Activated CD4-positive, alpha-beta memory T cell treated with anti-CD3 and anti-CD28 coated beads for 36 hours (primary cell): ENCODE results near the gene MGAT3. TPM values are rescaled to one million over a fixed set of nuclear protein-coding genes. Genes with fewer than 3 reads are reported as not detected.
A peak's percentile ranks its signal among the peaks of the same experiment; 100 is the strongest.
"Not testable (repeated sequence)": the region's sequence is repeated elsewhere in the genome, so short reads cannot be mapped to it uniquely, and the experiment has no call there.

Experiments
- CTCF ChIA-PET: fragments of 350-600 bp; sonication (Branson Sonifier 250); formaldehyde crosslinking; loops from one replicate; lab custom pipeline; 2021; ENCODE audit warnings: antibody characterized with exemption, inconsistent platforms; lab: Charles Lee
- POLR2A ChIA-PET: fragments of 350-600 bp; sonication (Branson Sonifier 250); formaldehyde crosslinking; loops from one replicate; lab custom pipeline; 2021; ENCODE audit warnings: antibody characterized with exemption; lab: Charles Lee
- DNase-seq: peaks from one replicate; pipeline ENCODE4 v3.0.0-alpha.2; 2020
- H3K27ac Mint-ChIP-seq: one replicate; pipeline ENCODE4 v1.8.0; 2021; ENCODE audit warnings: mixed read lengths
- H3K27me3 Mint-ChIP-seq: one replicate; pipeline ENCODE4 v1.8.0; 2021; ENCODE audit warnings: mixed read lengths
- H3K36me3 Mint-ChIP-seq: one replicate; pipeline ENCODE4 v1.8.0; 2021; ENCODE audit warnings: mixed read lengths
- H3K4me1 Mint-ChIP-seq: one replicate; pipeline ENCODE4 v1.8.0; 2021; ENCODE audit warnings: low read depth, mixed read lengths
- H3K4me3 Mint-ChIP-seq: one replicate; pipeline ENCODE4 v1.8.0; 2021; ENCODE audit warnings: mild to moderate bottlenecking, mixed read lengths
- H3K9me3 Mint-ChIP-seq: one replicate; pipeline ENCODE4 v1.8.0; 2021; ENCODE audit warnings: mixed read lengths
- intact Hi-C: fragments of 100-400 bp; cut with micrococcal nuclease; formaldehyde crosslinking; loops from one replicate; pipeline ENCODE4 v1.15.1; 2023
- total RNA-seq, 2 experiments: library from RNA; stranded (reverse); gene quantifications; one replicate each; pipeline ENCODE4 v1.2.3, GENCODE V29; 2021

Gene MGAT3
- total RNA-seq, 2 experiments from 2014 or later: 0.05 TPM; not detected in 1

DNA sequence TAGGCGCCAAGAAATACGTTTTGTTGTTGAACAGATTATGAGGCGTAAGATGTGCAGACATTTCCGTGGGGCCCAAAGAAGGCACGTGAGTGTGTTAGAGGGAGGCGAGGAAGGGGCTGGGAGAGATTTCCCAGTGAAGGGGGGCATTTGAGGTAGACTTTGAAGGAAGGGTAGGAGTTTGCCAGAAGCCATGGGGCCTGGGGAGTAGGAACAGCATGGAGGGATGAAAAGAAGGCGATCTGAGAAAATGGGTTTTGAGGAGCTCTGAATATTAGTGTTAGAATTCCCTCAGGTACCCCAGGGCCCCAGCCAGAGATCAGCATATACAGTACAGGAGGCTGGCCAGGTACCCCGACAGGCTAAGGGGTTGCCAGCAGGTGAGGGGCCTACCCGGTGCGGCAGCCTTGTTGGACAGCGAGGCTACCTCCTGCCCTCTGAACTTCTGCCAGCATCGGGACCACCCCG is 44.9 kb downstream of the MGAT3 start:
- DNase-seq: no peak
- Mint-ChIP-seq H3K36me3 (peaks cover 33% of the 10 kb centered on the region), H3K27ac (peak overlapping the region; percentile 87), H3K9me3 (no peaks in the 10 kb centered on the region), H3K27me3 (no peaks in the 10 kb centered on the region), H3K4me3 (peak overlapping the region; percentile 96), H3K4me1 (peaks cover 41% of the 10 kb centered on the region)
- intact Hi-C loops: loop anchor here (1.0 to 5.0 kb wide), 3 partner anchors 19 to 104 kb away; partner anchors contain the start of genes ATF4, RPS19BP1 and TAB1
- CTCF ChIA-PET: interaction anchor here (0.6 to 5.4 kb wide), 9 partner anchors 8 to 523 kb away, joined by 3 to 52 read pairs (median 5); partner anchors contain the start of gene TAB1
- POLR2A ChIA-PET: interaction anchor here (0.9 to 2.7 kb wide), 9 partner anchors 8 to 183 kb away, joined by 3 to 20 read pairs (median 8); partner anchors contain the start of genes ATF4 and RPL3

DNA sequence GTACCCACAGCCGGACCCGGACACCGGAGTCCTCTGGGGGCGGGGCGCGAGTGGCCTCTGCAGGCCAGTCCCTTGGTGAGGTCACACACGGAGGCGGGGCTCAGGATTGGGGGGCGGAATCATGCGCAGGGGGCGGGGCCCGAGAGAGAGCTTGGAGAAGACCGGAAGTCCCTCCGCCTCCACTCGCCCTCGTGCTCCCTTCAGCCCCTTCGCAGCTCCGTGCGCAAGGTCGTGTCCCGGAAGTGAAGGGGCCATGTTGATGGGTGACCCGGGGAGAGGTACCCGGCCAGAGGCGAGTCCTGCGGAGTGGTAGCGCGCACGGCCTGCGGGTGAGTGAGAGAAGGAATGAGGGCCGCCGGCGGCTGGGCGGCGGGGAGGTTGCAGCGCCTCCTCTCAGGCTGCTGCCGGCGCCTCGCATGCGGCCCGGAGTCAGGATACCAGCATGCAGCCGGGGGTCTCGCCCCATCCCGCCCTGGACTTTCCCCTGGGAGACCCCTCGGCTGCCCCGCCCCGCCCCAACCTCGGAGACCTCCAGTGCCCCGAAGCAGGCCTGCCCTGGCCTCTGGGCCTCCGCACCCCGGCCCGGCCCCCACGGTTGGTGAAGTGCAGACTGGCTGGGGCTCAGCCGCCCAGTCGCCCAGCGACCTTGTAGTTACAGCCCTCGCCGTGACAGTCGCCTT is 45.4 kb downstream of the MGAT3 start, which contains the start of gene MIEF1:
MIEF1 (plus strand) TSS at position 182 of the 680 bp plus-strand sequence. CDS start 9,005 bp downstream, outside the sequence.
- intact Hi-C loops: loop anchor here (1.0 to 5.0 kb wide), 3 partner anchors 18 to 105 kb away; partner anchors contain the start of genes ATF4, RPS19BP1 and TAB1
- Mint-ChIP-seq H3K27ac (peak within 1 kb of the TSS; percentile 87), H3K4me1 (peaks cover 43% of the 10 kb centered on the region), H3K27me3 (no peaks in the 10 kb centered on the region), H3K36me3 (peaks cover 38% of the 10 kb centered on the region), H3K4me3 (peak within 1 kb of the TSS; percentile 96), H3K9me3 (no peaks in the 10 kb centered on the region)
- CTCF ChIA-PET: interaction anchor here (0.6 to 5.4 kb wide), 11 partner anchors 9 to 523 kb away, joined by 3 to 52 read pairs (median 5); partner anchors contain the start of genes RPL3 and TAB1
- POLR2A ChIA-PET: interaction anchor here (0.6 to 2.7 kb wide), 10 partner anchors 9 to 739 kb away, joined by 3 to 20 read pairs (median 6); partner anchors contain the start of genes ATF4 and RPL3
- DNase-seq: peak; percentile 98

DNA sequence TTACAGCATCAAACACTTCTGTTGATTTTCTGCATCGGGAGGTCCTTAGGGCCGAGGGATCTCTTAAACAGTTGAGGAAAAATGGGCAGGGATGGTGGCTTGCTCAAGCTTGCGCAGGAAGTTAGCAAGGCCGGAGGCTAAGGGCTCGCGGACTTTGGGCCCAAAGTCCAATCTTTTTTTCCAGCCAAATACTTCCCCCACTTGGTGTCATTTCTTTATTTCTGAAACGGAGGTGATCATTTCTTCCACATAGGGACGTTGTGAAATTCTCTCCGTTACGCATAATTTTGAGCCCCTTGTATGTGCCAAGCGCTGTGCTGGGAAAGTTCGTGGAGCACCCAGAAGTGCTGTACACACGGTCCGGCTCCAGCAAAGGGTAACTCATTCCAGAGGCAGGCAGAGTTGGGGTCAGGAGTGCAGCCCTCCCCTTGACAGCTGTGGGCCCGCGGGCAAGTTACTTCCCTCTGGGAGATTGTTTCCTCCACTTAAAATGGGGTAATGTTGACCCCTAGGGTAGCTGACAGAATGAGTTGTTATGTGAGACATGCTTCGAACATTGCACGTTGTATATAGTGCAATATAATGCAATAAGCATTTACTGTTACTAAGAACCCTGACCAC is 46.1 kb downstream of the MGAT3 start:
- intact Hi-C loops: loop anchor here (1.0 to 5.0 kb wide), 3 partner anchors 17 to 106 kb away; partner anchors contain the start of genes ATF4, RPS19BP1 and TAB1
- no peak for DNase-seq
- Mint-ChIP-seq H3K4me3 (peak overlapping the region; percentile 96), H3K36me3 (peaks cover 38% of the 10 kb centered on the region), H3K9me3 (no peaks in the 10 kb centered on the region), H3K27me3 (no peaks in the 10 kb centered on the region), H3K27ac (peak overlapping the region; percentile 81), H3K4me1 (peaks cover 42% of the 10 kb centered on the region)
- ChIA-PET CTCF (interaction anchor here (0.8 to 5.4 kb wide), 9 partner anchors 8 to 184 kb away, joined by 3 to 52 read pairs (median 5); partner anchors contain the start of gene RPL3), POLR2A (interaction anchor here (0.6 to 2.7 kb wide), 6 partner anchors 9 to 184 kb away, joined by 3 to 20 read pairs (median 6); partner anchors contain the start of gene ATF4)

DNA sequence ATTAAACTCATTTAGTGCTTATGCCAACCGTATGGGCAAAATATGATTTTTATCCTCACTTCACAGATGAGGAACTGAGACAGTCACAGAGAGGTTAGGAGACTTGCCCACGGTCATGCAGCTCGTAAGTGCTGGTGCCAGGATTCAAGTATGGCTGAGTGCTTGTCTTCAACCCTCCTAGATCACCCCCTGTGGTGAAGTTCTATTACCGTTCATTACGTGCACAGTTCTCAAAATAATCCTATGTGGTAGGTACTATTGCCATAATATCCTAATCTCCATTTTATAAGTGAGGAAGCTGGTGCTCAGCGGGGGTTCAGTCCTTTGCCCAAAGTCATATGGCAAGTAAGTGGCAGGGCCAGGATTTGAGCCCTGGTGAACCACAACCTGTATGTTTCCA is 46.8 kb downstream of the MGAT3 start:
- no peak for DNase-seq
- no peaks in the 10 kb centered on the region for H3K9me3 Mint-ChIP-seq
- peak overlapping the region; percentile 96 for H3K4me3 Mint-ChIP-seq
- H3K4me1 Mint-ChIP-seq: peaks cover 47% of the 10 kb centered on the region
- ChIA-PET CTCF (interaction anchor here (1.2 to 5.4 kb wide), 3 partner anchors 11 to 25 kb away, joined by 3 to 52 read pairs (median 13); no protein-coding TSS in a partner anchor), POLR2A (interaction anchor here (0.9 to 2.6 kb wide), 3 partner anchors 8 to 14 kb away, joined by 5 to 9 read pairs (median 5); no protein-coding TSS in a partner anchor)
- H3K36me3 Mint-ChIP-seq: peaks cover 43% of the 10 kb centered on the region
- intact Hi-C loops: loop anchor here (5.0 kb wide), 1 partner anchor 106 kb away; the partner anchor contains the start of gene TAB1
- peak overlapping the region; percentile 62 for H3K27ac Mint-ChIP-seq
- no peaks in the 10 kb centered on the region for H3K27me3 Mint-ChIP-seq

DNA sequence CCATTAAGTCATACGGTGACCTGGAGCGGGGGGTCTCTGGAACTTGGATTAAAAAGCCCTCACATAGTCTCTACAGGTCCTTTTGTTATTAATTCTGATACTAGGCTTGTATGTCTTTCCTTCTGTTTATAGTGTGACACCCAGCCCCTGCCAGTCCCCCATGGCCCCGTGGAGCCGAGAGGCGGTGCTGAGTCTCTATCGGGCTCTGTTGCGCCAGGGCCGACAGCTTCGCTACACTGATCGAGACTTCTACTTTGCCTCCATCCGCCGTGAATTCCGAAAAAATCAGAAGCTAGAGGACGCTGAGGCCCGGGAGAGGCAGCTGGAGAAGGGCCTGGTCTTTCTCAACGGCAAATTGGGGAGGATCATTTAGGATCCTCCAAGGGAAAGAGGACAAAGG is 47.3 kb downstream of the MGAT3 start:
- Mint-ChIP-seq H3K9me3 (no peaks in the 10 kb centered on the region), H3K4me1 (peaks cover 49% of the 10 kb centered on the region), H3K36me3 (peaks cover 46% of the 10 kb centered on the region), H3K27ac (no peak overlapping the region), H3K27me3 (no peaks in the 10 kb centered on the region), H3K4me3 (no peak overlapping the region)
- intact Hi-C loops: loop anchor here (5.0 kb wide), 1 partner anchor 107 kb away; the partner anchor contains the start of gene TAB1
- POLR2A ChIA-PET: interaction anchor here (2.1 to 2.6 kb wide), 2 partner anchors 11 to 14 kb away, joined by 5 to 9 read pairs; no protein-coding TSS in a partner anchor
- no peak for DNase-seq
- CTCF ChIA-PET: interaction anchor here (1.2 to 5.4 kb wide), 2 partner anchors 14 to 24 kb away, joined by 3 to 52 read pairs; no protein-coding TSS in a partner anchor

DNA sequence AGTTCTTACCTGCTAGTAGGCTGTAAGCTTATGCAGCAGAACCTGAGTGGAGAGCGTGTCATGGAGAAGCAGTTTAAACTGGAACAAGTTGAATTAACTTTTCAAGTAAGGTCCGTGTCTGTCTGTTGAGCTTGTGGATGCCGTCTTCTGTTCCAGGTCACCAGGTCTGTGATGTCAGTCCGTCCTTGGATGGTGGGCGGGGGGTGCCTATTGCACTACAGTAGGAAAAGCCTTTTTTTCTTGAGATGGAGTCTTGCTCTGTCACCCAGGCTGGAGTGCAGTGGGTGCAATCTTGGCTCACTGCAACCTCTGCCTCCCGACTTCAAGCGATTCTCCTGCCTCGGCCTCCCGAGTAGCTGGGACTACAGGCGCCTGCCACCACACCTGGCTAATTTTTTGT is 50.2 kb downstream of the MGAT3 start:
- H3K9me3 Mint-ChIP-seq, H3K4me3 Mint-ChIP-seq, POLR2A ChIA-PET, intact Hi-C loops, H3K27ac Mint-ChIP-seq, DNase-seq, H3K27me3 Mint-ChIP-seq: not testable (repeated sequence)
- H3K36me3 Mint-ChIP-seq: peaks cover 70% of the 10 kb centered on the region
- H3K4me1 Mint-ChIP-seq: peaks cover 50% of the 10 kb centered on the region
- CTCF ChIA-PET: interaction anchor here (0.6 to 1.2 kb wide), 3 partner anchors 9 to 22 kb away, joined by 3 to 6 read pairs (median 5); no protein-coding TSS in a partner anchor

DNA sequence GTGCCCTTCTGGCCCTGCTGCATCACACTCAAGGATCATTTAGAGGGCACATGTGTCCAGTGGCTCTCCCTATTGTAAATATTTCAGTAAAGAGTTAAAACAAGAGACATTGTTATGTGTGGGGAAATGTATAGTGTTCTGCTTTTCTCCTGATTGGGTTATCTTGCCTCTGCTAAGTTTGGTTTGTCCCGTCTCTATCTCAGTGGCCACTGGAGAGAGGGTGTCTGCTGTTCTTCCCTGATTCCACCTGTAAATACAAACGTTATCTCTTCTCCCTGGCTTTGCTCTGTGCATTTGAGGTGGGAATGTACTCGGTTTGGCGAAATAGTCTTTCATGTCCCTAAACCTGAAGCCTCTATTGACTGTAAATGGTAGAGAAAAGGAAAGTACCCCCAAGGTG is 51.6 kb downstream of the MGAT3 start:
- intact Hi-C loops: no loop called here
- H3K9me3 Mint-ChIP-seq: no peaks in the 10 kb centered on the region
- DNase-seq: no peak
- peaks cover 70% of the 10 kb centered on the region for H3K36me3 Mint-ChIP-seq
- H3K4me3 Mint-ChIP-seq: no peak overlapping the region
- ChIA-PET POLR2A (no interaction called here), CTCF (interaction anchor here (0.9 kb wide), 1 partner anchor 15 kb away, joined by 3 read pairs; no protein-coding TSS in a partner anchor)
- peak overlapping the region; percentile 34 for H3K27ac Mint-ChIP-seq
- H3K4me1 Mint-ChIP-seq: peaks cover 42% of the 10 kb centered on the region
- H3K27me3 Mint-ChIP-seq: no peaks in the 10 kb centered on the region

DNA sequence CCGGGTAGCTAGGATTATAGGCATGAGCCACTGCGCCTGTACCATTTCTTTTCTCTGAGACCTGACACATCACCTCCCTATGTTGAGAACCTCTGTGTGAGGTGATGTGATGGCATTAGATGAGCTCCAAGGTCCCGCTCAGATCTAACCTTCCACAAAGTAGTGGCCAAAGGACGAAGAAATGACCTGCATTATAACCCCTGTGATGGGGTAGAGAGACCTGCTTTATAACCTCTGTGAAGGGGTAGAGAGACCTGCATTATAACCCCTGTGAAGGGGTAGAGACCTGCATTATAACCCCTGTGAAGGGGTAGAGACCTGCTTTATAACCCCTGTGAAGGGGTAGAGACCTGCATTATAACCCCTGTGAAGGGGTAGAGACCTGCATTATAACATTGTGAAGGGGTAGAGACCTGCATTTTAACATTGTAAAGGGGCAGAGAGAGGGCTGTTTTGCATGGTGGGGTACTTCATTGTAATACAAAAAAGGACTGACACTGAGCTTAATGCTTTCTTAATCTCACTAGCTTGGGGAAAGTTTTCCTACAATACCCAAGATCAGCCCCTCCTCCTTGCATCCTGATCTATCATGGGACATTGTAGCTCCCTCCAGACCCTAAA is 53.8 kb downstream of the MGAT3 start:
- POLR2A ChIA-PET: no interaction called here
- Mint-ChIP-seq H3K27ac (no peak overlapping the region), H3K36me3 (peaks cover 65% of the 10 kb centered on the region), H3K27me3 (no peaks in the 10 kb centered on the region), H3K4me1 (peaks cover 41% of the 10 kb centered on the region), H3K4me3 (no peak overlapping the region), H3K9me3 (no peaks in the 10 kb centered on the region)
- CTCF ChIA-PET: interaction anchor here (1.1 to 1.8 kb wide), 4 partner anchors 8 to 18 kb away, joined by 4 to 6 read pairs (median 5); partner anchors contain the start of gene MIEF1
- intact Hi-C loops: no loop called here
- no peak for DNase-seq

DNA sequence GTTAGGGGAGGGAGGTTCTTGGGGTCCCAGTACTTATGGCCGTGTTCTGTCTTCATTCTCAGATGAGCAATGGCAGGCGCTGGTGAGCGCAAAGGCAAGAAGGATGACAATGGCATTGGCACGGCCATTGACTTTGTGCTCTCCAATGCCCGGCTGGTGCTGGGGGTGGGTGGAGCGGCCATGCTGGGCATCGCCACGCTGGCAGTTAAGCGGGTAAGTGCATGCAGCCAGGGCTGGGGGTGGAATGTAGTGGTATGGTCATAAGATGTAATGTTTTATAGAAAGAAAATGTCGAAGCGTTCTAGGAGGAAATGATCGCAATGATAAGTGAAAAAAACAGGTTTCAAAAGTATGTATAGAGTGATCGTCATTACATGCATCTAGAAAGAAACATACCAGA is 54.4 kb downstream of the MGAT3 start:
- peaks cover 65% of the 10 kb centered on the region for H3K36me3 Mint-ChIP-seq
- ChIA-PET POLR2A (no interaction called here), CTCF (interaction anchor here (1.1 to 1.8 kb wide), 2 partner anchors 9 to 18 kb away, joined by 5 to 6 read pairs; partner anchors contain the start of gene MIEF1)
- DNase-seq: no peak
- no peak overlapping the region for H3K4me3 Mint-ChIP-seq
- H3K27me3 Mint-ChIP-seq: no peaks in the 10 kb centered on the region
- H3K9me3 Mint-ChIP-seq: no peaks in the 10 kb centered on the region
- H3K4me1 Mint-ChIP-seq: peaks cover 41% of the 10 kb centered on the region
- intact Hi-C loops: no loop called here
- H3K27ac Mint-ChIP-seq: no peak overlapping the region

DNA sequence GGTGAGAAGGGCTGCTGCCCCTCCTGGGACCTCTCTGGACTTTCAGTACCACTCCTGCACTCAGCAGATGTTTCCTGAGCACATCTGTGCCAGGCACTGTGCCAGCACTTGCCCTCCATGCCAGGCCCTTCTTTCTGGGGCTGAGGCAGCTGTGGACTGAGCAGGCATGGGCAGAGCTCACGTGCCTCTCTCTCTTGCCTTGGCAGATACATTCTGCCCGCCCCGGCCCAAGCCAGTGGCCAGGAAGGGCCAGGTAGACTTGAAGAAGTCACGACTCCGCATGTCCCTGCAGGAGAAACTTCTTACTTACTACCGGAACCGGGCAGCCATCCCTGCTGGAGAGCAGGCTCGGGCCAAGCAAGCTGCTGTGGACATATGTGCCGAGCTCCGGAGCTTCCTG is 55.2 kb downstream of the MGAT3 start:
- CTCF ChIA-PET: interaction anchor here (0.7 to 1.8 kb wide), 5 partner anchors 10 to 18 kb away, joined by 3 to 14 read pairs (median 5); partner anchors contain the start of gene MIEF1
- Mint-ChIP-seq H3K27me3 (no peaks in the 10 kb centered on the region), H3K36me3 (peaks cover 58% of the 10 kb centered on the region), H3K4me3 (no peak overlapping the region), H3K27ac (no peak overlapping the region), H3K9me3 (no peaks in the 10 kb centered on the region), H3K4me1 (peaks cover 37% of the 10 kb centered on the region)
- POLR2A ChIA-PET: interaction anchor here (0.5 to 1.2 kb wide), 3 partner anchors 9 to 445 kb away, joined by 3 to 6 read pairs (median 5); no protein-coding TSS in a partner anchor
- intact Hi-C loops: no loop called here
- DNase-seq: no peak
